ENCODE measurements around the gene RXFP3.

Gene RXFP3

DNA sequence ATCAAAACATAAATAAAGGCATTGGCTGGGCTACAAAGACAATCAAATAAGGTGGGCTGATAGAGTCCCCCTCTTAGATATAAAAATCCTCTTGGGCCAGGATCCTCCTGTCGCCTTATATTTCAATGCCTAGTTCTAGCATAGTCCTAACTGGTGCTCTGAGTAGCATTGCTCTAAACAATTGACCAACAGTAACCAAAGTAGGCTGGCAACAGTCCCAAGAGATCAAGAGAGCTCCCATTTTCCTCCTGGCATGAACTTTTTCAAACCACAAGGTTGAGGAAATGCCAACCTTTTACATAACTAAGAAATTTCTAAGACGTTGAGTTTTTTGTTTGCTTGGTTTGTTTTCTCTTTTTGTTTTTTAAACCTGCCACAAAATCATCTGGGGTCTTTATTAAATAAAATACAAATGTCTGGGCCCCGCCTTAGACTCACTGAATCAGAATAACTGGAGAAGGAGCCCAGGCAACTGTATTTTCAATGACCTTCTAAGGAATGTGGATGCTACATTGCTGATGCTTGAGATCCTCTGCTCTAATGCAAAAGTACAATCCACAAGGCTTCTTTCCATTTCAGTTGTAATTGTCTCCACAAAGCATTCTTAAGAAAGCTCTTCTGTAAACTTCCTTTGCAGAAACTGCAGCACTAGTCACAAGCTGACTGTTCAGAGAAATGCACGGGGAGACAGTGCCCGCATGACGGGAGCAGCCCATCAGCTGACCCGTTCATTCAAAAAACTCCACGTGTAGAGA is 45.4 kb downstream of the RXFP3 start:
- no peak for DNase-seq

DNA sequence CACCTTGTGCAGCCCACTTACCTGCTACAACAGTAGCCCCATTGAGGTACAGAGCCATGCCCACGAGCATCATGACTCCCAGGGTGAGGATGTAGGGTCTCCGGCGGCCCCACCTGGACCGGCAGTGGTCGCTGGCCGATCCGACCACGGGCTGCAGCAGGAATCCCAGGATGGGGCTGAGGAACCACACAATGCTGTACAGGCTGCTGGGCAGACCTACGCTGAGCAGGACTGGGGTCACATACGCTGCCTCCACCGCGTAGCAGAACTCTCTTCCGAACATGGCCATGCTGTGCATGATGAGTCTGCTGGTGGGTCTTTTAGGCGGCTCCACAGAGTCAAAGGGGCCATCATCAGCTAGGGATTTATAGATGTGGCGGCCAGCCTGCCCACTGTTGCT is 48.0 kb downstream of the RXFP3 start:
- DNase-seq: no peak

DNA sequence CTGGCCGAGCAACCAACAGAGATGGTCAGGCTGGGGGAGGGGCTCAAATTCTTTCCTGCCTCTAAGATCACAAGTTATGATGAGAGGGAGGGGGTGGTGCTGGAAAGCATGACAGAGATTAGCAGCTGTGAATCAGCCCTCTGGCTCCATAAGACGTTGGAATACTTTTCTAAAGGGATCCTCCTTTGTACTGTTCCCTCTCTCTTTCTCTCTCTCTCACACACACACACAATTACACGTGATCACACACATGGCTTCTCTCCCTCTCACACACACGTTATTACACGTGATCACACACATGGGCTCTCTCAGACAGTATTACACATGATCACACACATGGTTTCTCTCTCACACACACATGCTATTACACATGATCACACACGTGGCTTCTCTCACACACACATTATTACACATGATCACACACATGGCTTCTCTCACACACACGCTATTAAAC is 48.5 kb downstream of the RXFP3 start, which contains the start of gene SLC45A2:
Gene SLC45A2, minus strand, starts transcription at position 23 of the 454 bp plus-strand sequence. CDS start 110 bp downstream, outside the sequence.
- DNase-seq: no peak

DNA sequence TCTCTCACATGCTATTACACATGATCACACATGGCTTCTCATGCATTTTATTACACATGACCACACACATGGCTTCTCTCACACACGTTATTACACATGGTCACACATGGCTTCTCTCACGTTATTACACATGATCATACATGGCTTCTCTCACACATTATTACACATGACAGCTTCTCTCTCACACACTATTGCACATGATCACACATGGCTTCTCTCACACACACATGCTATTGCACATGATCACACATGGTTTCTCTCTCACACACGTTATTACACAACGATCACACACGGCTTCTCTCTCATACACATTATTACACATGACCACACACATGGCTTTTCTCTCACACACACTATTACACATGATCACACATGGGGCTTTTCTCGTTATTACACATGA is 49.3 kb downstream of the RXFP3 start:
- no peak for DNase-seq
